Vagina (tissue), 2 donors: ENCODE results near the gene TTC34. TPM values are rescaled to one million over a fixed set of nuclear protein-coding genes. Genes with fewer than 3 reads are reported as not detected.

Source experiments
- DNase-seq, 2 donors: peaks; one replicate each; pipeline ENCODE4 v3.0.0-alpha.2; 2017; ENCODE audit errors: extremely low spot score in 2 of 2
- H3K27ac ChIP-seq: fragments of 200-600 bp; sonication (generic); one replicate; pipeline ENCODE4 v1.5.1; 2019
- H3K27me3 ChIP-seq: fragments of 200-600 bp; sonication (generic); one replicate; pipeline ENCODE4 v1.5.1; 2019
- H3K36me3 ChIP-seq, 2 donors: fragments of 200-600 bp; sonication (generic); one replicate each; pipeline ENCODE4 v1.5.1; 2017 to 2019
- H3K4me1 ChIP-seq: fragments of 200-600 bp; sonication (generic); one replicate; pipeline ENCODE4 v1.5.1; 2019
- H3K4me3 ChIP-seq, 2 donors: fragments of 200-600 bp; sonication (generic); 1 replicate in 1 of 2; 2 replicates in 1 of 2; pipeline ENCODE4 v1.5.1; 2016 to 2019
- H3K9me3 ChIP-seq: fragments of 200-600 bp; sonication (generic); one replicate; pipeline ENCODE4 v1.5.1; 2019
- POLR2A ChIP-seq, 2 donors: fragments of 450-650 bp; IDR thresholded peaks; one replicate each; pipeline ENCODE4 v1.6.1; 2017; ENCODE audit warnings: antibody characterized with exemption in 2 of 2, mild to moderate bottlenecking in 2 of 2, moderate library complexity in 2 of 2
- POLR2AphosphoS5 ChIP-seq, 2 donors: sonication (generic); formaldehyde crosslinking; IDR thresholded peaks; one replicate each; pipeline ENCODE4 v1.9.0; 2017; ENCODE audit warnings: antibody characterized with exemption in 2 of 2, mild to moderate bottlenecking in 2 of 2, low read depth in 1 of 2; ENCODE audit not compliant: insufficient read depth in 1 of 2
- intact Hi-C: fragments of 100-400 bp; cut with DNase I; formaldehyde crosslinking; loops from one replicate; pipeline ENCODE4 v1.15.1; 2023
- total RNA-seq: library from RNA; depleted of rRNA; stranded (reverse); fragments of >200 nt; gene quantifications from one replicate; pipeline ENCODE4 v1.2.3, GENCODE V29; 2016
- TF ChIP-seq, protein P1 (sequence below), 3 experiments: fragments of 450-650 bp in 2 of 3; fragments of 200-600 bp in 1 of 3; sonication (generic) in 1 of 3; IDR thresholded peaks; one replicate each; pipeline ENCODE4 v1.5.1; 2017 to 2019; ENCODE audit warnings: antibody characterized with exemption in 3 of 3, mild to moderate bottlenecking in 2 of 3, moderate library complexity in 2 of 3

TTC34 gene
- total RNA-seq, 1 donor from 2014 or later: under 0.01 TPM

DNA sequence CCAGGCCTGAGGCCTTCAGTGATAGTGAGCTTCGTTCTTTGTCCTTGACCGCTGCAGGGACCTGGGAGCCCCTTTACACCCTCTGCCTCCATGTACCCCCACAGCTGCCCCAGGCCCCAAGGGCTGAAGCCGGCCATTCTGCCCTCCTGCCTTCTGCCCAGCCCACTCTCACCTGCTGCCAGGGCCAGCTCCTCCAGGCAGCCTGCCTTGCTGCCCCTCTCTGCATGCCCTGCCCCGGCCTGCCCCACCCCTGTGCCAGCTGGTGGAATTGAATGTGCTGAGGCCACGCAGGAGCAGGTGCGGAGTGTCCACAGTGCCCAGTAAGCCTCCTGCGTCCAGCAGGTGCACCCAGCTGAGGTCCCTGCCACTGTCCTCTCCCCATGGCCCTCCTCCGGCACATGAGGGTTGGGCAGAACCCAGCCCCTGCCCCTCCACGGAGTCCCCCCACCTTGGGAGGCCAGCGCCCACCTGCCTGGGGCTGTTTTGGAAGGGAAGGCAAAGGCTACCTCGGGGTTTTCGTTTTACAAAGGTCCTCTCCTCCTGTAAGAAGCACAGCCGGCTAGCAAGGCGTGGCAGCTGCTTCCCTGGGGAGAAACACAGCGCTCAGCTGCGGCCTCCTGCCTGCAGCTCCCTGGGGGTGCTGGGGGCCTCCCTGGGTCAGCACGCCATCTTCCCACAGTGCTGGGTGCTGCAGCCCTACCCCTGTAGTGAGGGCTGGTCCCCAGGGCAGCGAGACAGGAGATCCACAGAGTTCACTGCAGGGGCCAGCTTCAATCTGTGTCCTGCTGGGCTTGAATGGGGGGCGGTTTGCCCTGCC, 189.7 kb downstream of the TTC34 start:
- no peaks in the 10 kb centered on the region for H3K27me3 ChIP-seq
- H3K4me1 ChIP-seq: peaks cover 4% of the 10 kb centered on the region
- H3K27ac ChIP-seq: no peak overlapping the region
- H3K9me3 ChIP-seq: no peaks in the 10 kb centered on the region
- intact Hi-C loops: no loop called here
- H3K36me3 ChIP-seq: no peaks in the 10 kb centered on the region
- TF ChIP-seq POLR2A (IDR thresholded peaks at IDR 0.05): no peak
- no peak for TF ChIP-seq POLR2AphosphoS5 (IDR thresholded peaks at IDR 0.05; ENCODE audit: insufficient read depth in 1 of 2, low read depth in 1 of 2)
- TF ChIP-seq, protein P1, sequence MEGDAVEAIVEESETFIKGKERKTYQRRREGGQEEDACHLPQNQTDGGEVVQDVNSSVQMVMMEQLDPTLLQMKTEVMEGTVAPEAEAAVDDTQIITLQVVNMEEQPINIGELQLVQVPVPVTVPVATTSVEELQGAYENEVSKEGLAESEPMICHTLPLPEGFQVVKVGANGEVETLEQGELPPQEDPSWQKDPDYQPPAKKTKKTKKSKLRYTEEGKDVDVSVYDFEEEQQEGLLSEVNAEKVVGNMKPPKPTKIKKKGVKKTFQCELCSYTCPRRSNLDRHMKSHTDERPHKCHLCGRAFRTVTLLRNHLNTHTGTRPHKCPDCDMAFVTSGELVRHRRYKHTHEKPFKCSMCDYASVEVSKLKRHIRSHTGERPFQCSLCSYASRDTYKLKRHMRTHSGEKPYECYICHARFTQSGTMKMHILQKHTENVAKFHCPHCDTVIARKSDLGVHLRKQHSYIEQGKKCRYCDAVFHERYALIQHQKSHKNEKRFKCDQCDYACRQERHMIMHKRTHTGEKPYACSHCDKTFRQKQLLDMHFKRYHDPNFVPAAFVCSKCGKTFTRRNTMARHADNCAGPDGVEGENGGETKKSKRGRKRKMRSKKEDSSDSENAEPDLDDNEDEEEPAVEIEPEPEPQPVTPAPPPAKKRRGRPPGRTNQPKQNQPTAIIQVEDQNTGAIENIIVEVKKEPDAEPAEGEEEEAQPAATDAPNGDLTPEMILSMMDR (IDR thresholded peaks at IDR 0.05): no peak
- H3K4me3 ChIP-seq: no peak overlapping the region
- DNase-seq: no peak

DNA sequence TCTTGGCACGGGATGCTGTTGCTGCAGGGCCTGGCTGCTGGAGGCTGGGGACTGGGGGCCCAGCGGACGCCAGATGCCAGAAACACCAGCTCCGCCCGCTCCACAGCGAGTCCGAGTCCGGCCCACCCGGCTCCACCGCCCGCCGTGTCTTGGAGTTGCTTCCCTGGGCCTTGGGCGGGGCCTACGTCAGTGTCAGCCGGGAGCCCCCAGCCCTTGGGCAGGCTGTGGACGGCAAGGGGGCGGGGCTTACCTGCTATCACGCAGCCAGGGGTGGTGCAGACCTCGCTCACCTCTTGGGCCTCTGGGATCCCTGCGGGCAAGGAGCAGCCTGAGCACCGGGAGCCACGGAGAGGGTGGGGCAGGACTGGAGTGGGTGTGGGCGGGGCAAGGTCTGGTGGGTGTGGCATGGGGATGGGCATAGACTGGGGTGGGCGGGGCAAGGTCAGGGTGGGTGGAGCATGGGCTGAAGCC, 190.4 kb downstream of the TTC34 start:
- Histone ChIP-seq H3K27me3 (no peaks in the 10 kb centered on the region), H3K4me1 (peaks cover 4% of the 10 kb centered on the region), H3K36me3 (no peaks in the 10 kb centered on the region), H3K27ac (no peak overlapping the region), H3K4me3 (no peak overlapping the region), H3K9me3 (no peaks in the 10 kb centered on the region)
- no peak for DNase-seq
- TF ChIP-seq POLR2A (IDR thresholded peaks at IDR 0.05) (no peak), POLR2AphosphoS5 (IDR thresholded peaks at IDR 0.05; ENCODE audit: insufficient read depth in 1 of 2, low read depth in 1 of 2) (no peak)
- TF ChIP-seq, protein P1 (IDR thresholded peaks at IDR 0.05): no peak
- intact Hi-C loops: no loop called here

GRCh38 chr1:2610036-2610959, 191.2 kb downstream of the TTC34 start:
- H3K4me3 ChIP-seq: no peak overlapping the region
- no peak for DNase-seq
- H3K27me3 ChIP-seq: no peaks in the 10 kb centered on the region
- peaks cover 4% of the 10 kb centered on the region for H3K4me1 ChIP-seq
- intact Hi-C loops: no loop called here
- H3K9me3 ChIP-seq: no peaks in the 10 kb centered on the region
- no peaks in the 10 kb centered on the region for H3K36me3 ChIP-seq
- H3K27ac ChIP-seq: no peak overlapping the region
- TF ChIP-seq POLR2AphosphoS5 (IDR thresholded peaks at IDR 0.05; ENCODE audit: insufficient read depth in 1 of 2, low read depth in 1 of 2) (no peak), POLR2A (IDR thresholded peaks at IDR 0.05) (no peak)
- TF ChIP-seq, protein P1 (IDR thresholded peaks at IDR 0.05): no peak

GRCh38 chr1:2609319-2610035, 192.0 kb downstream of the TTC34 start:
- intact Hi-C loops: no loop called here
- TF ChIP-seq, protein P1 (IDR thresholded peaks at IDR 0.05): no peak
- no peaks in the 10 kb centered on the region for H3K36me3 ChIP-seq
- H3K4me3 ChIP-seq: no peak overlapping the region
- H3K27ac ChIP-seq: no peak overlapping the region
- no peaks in the 10 kb centered on the region for H3K27me3 ChIP-seq
- H3K9me3 ChIP-seq: no peaks in the 10 kb centered on the region
- no peak for DNase-seq
- peaks cover 4% of the 10 kb centered on the region for H3K4me1 ChIP-seq
